Frontal cortex (tissue), 4 donors: ENCODE data around the gene ALDH1L2. TPM values are rescaled to one million over a fixed set of nuclear protein-coding genes. Genes with fewer than 3 reads are reported as not detected.
"Not testable (repeated sequence)": the region's sequence is repeated elsewhere in the genome, so short reads cannot be mapped to it uniquely, and the experiment has no call there.

ENCODE experiments used
- DNase-seq, 2 donors: peaks; one replicate each; pipeline ENCODE4 v3.0.0; 2012; ENCODE audit warnings: low spot score in 2 of 2
- FAIRE-seq: peaks from 2 replicates; lab custom pipeline; 2012; peaks lifted over from hg19 to GRCh38; lab: Jason Lieb, UNC
- total RNA-seq: library from RNA; depleted of rRNA; stranded (reverse); fragments of >200 nt; gene quantifications from one replicate; pipeline ENCODE4 v1.2.3, GENCODE V29; 2014
- donor health status: control.
- donor health status: control.
- donor health status: control.

Gene ALDH1L2
- total RNA-seq, 1 donor from 2014 or later = 4.9 TPM

GRCh38 chr12:104994336-104994735 lies 89.9 kb downstream of the ALDH1L2 start:
- no peak for DNase-seq
- FAIRE-seq = no peak

DNA sequence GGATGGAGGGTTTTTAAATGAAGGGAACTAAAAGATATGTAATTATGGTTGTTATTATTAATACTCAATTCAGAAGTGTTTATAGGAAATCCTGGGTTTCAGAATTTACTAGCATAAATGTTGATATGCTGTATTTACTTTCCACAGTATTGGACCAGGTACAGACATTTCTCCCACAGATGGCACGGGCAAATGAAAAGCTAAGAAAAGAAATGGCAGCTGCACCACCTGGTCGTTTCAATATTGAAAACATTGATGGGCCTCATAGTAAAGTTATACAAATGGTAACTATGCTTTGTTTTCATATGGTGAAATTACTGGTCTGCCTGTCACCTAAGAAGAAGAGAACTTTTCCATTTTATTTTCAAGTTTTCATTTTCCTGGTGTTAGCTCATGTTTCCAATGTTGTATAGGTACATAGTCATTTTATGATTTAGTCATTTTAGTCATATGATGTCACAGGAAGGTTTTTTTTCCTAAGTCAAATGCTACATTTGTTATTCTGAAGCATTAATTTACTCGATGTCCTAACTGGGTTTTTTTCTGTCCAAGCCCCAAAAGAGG lies 92.6 kb downstream of the ALDH1L2 start:
- FAIRE-seq (no peak), DNase-seq (no peak)

- DNase-seq (no peak), FAIRE-seq (no peak)
These were observed 93.3 kb downstream of the ALDH1L2 start for GRCh38 chr12:104990950-104991349.

DNA sequence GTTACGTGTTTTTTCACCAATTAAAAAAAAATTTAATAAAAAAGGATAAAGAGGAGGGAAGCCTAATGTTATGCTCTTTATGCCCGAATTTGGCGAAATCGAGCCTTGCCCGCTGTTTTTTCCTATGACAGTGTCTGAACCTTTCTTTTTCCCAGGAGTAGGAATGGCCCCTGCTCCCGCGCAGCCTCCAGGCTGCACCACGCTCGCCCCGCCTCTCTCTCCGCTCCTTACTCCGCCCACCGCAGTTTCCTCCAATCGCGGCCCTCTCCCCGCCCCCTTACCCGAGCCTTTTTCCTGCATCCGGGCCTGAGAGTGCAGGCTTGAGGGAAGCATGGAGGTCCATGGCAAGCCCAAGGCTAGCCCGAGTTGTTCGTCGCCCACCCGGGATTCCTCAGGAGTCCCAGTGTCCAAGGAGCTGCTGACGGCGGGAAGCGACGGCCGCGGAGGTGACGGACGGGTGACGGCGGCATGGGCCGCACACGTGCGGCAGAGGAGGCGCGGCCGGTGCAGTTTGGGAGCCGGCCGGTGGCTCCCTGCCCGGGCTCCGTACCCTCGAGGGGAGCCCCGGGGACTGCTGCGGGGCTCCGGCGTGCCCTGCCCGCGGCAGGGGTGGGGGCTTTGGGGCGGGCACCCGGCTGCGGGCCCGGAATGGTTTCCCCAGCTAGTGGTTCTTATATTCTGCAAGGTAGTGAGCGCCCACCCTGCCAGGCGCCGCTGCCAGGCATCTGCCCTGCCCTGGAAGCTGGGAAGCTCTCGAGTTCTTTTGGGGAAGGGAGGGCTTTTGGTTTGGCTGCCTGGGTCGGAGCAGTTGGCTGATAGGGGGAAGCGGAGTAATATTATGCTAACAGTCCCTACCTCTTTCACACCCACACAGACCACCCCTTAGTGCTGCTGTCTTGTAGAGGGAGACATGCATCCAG lies 98.0 kb downstream of the ALDH1L2 start, which contains the start of gene NOPCHAP1:
Gene NOPCHAP1, plus strand, starts transcription at position 295 of the 920 bp plus-strand sequence. Its CDS starts 37 bp downstream, at position 332.
- peak; percentile 90 to 94 for DNase-seq
- FAIRE-seq = peak; percentile 33

DNA sequence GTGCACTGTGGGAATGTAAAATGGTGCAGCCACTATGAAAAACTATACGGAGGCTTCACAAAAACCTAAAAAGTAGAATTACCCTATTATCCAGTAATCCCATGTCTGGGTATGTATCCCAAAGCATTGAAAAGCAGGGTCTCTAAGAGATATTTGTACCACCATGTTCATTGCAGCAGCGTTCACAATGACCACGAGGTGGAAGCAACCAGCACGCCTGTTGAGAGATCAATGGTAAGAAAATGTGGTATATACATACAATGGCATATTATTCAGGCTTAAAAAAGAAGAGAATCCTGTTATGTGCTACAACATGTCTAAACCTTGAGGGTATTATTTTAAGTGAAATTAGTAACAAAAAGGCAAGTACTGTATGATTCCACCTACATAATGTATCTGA lies 99.1 kb downstream of the ALDH1L2 start:
- FAIRE-seq = no peak

GRCh38 chr12:104977688-104978087 lies 106.6 kb downstream of the ALDH1L2 start:
- FAIRE-seq, DNase-seq: not testable (repeated sequence)

More for the DNA sequence above, 99.1 kb downstream of the ALDH1L2 start:
- no peak for DNase-seq

- DNase-seq = no peak
- no peak for FAIRE-seq
These were observed 107.6 kb downstream of the ALDH1L2 start for GRCh38 chr12:104976703-104977102.

DNA sequence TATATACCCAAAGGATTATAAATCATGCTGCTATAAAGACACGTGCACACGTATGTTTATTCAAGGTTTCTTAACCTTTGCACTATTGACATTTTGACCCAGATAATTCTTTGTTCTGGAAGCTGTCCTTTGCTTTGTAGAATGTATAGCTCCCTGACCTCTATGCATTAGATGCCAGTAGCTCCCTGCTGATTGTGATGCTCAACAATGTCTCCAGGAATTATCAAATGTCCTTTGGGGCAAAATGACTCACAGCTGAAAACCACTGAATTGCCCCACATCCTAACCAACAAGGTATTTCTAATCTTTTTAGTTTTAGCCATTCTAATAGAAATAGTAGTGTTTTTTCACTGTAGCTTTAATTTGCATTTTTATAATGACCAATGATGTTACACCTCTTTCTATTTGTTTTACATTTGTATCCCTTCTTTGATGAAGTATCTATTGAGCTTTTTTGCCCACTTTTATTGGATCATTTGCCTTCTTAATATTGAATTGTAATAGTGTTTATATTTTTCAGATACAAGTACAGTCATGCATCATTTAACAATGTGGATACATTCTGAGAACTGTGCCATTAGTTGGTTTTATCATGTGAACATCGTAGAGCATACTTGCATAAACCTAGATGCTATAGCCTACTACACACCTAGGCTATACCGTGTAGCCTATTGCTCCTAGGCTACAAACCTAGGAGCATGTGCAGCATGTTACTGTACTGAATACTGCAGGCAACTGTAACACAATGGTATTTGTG lies 108.5 kb downstream of the ALDH1L2 start:
- FAIRE-seq (no peak), DNase-seq (no peak)

- DNase-seq (no peak), FAIRE-seq (no peak)
These were observed 109.5 kb downstream of the ALDH1L2 start for GRCh38 chr12:104974626-104975290.

- FAIRE-seq (no peak), DNase-seq (no peak)
These were observed 111.0 kb downstream of the ALDH1L2 start for GRCh38 chr12:104973250-104973649.

- DNase-seq = no peak
- no peak for FAIRE-seq
These were observed 113.0 kb downstream of the ALDH1L2 start for GRCh38 chr12:104971306-104971705.

Other genes with a start within 250 kb of the ALDH1L2 start
- gene SLC41A2, start 126.2 kb downstream of the ALDH1L2 start, total RNA-seq = 147 TPM
- gene NOPCHAP1, start 98.1 kb downstream of the ALDH1L2 start, total RNA-seq = 12.6 TPM
- 73.0 TPM for gene WASHC4, start 23.3 kb upstream of the ALDH1L2 start, total RNA-seq
- 28.9 TPM for gene APPL2, start 151.7 kb upstream of the ALDH1L2 start, total RNA-seq
- 41.6 TPM for gene C12orf75, start 246.2 kb upstream of the ALDH1L2 start, total RNA-seq